Skeletal muscle satellite cell (primary cell): ENCODE data around the gene EP300.
"Not testable (repeated sequence)": the region's sequence is repeated elsewhere in the genome, so short reads cannot be mapped to it uniquely, and the experiment has no call there.

Source experiments
- H3K27me3 ChIP-seq: 2 replicates; pipeline ENCODE4 v1.7.0; 2013; ENCODE audit warnings: low read length; ENCODE audit not compliant: control insufficient read depth, insufficient read depth
- H3K36me3 ChIP-seq: 2 replicates; pipeline ENCODE4 v1.7.0; 2013; ENCODE audit warnings: mild to moderate bottlenecking, control low read depth, low read length; ENCODE audit not compliant: insufficient read depth
- H3K4me1 ChIP-seq: 2 replicates; pipeline ENCODE4 v1.7.0; 2013; ENCODE audit warnings: low read length; ENCODE audit not compliant: control insufficient read depth, insufficient read depth
- H3K4me2 ChIP-seq: 2 replicates; pipeline ENCODE4 v1.7.0; 2013; ENCODE audit warnings: mild to moderate bottlenecking, low read length
- H3K4me3 ChIP-seq: 2 replicates; pipeline ENCODE4 v1.7.0; 2013; ENCODE audit warnings: low read length
- H3K9ac ChIP-seq: 2 replicates; pipeline ENCODE4 v1.7.0; 2013; ENCODE audit warnings: mild to moderate bottlenecking, low read depth, low read length, moderate library complexity
- H3K9me3 ChIP-seq: replicated peaks from 2 replicates; pipeline ENCODE4 v1.7.0; 2013; ENCODE audit warnings: mild to moderate bottlenecking, control low read depth, low read length

EP300 gene

GRCh38 chr22:41169157-41169556, 76.8 kb downstream of the EP300 start:
- no peaks in the 10 kb centered on the region for H3K4me1 ChIP-seq
- H3K9me3 ChIP-seq, result no peaks in the 10 kb centered on the region
- no peak overlapping the region for H3K4me3 ChIP-seq
- H3K9ac ChIP-seq, result no peak overlapping the region
- H3K36me3 ChIP-seq, result peaks cover 75% of the 10 kb centered on the region
- H3K4me2 ChIP-seq, result no peak overlapping the region
- H3K27me3 ChIP-seq, result no peaks in the 10 kb centered on the region

GRCh38 chr22:41171996-41172395, 79.6 kb downstream of the EP300 start:
- no peaks in the 10 kb centered on the region for H3K4me1 ChIP-seq
- H3K4me3 ChIP-seq, result no peak overlapping the region
- H3K4me2 ChIP-seq, result no peak overlapping the region
- no peaks in the 10 kb centered on the region for H3K27me3 ChIP-seq
- no peak overlapping the region for H3K9ac ChIP-seq
- peaks cover 80% of the 10 kb centered on the region for H3K36me3 ChIP-seq
- no peaks in the 10 kb centered on the region for H3K9me3 ChIP-seq

GRCh38 chr22:41175546-41175945, 83.2 kb downstream of the EP300 start:
- Histone ChIP-seq H3K9ac (no peak overlapping the region), H3K27me3 (no peaks in the 10 kb centered on the region), H3K4me2 (no peak overlapping the region), H3K4me1 (no peaks in the 10 kb centered on the region), H3K36me3 (peaks cover 82% of the 10 kb centered on the region), H3K4me3 (no peak overlapping the region), H3K9me3 (no peaks in the 10 kb centered on the region)

DNA sequence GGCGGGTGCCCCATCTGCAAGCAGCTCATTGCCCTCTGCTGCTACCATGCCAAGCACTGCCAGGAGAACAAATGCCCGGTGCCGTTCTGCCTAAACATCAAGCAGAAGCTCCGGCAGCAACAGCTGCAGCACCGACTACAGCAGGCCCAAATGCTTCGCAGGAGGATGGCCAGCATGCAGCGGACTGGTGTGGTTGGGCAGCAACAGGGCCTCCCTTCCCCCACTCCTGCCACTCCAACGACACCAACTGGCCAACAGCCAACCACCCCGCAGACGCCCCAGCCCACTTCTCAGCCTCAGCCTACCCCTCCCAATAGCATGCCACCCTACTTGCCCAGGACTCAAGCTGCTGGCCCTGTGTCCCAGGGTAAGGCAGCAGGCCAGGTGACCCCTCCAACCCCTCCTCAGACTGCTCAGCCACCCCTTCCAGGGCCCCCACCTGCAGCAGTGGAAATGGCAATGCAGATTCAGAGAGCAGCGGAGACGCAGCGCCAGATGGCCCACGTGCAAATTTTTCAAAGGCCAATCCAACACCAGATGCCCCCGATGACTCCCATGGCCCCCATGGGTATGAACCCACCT, 84.7 kb downstream of the EP300 start:
- Histone ChIP-seq H3K36me3 (peaks cover 76% of the 10 kb centered on the region), H3K9me3 (no peaks in the 10 kb centered on the region), H3K4me2 (no peak overlapping the region), H3K27me3 (no peaks in the 10 kb centered on the region), H3K9ac (no peak overlapping the region), H3K4me1 (peaks cover 11% of the 10 kb centered on the region), H3K4me3 (no peak overlapping the region)

DNA sequence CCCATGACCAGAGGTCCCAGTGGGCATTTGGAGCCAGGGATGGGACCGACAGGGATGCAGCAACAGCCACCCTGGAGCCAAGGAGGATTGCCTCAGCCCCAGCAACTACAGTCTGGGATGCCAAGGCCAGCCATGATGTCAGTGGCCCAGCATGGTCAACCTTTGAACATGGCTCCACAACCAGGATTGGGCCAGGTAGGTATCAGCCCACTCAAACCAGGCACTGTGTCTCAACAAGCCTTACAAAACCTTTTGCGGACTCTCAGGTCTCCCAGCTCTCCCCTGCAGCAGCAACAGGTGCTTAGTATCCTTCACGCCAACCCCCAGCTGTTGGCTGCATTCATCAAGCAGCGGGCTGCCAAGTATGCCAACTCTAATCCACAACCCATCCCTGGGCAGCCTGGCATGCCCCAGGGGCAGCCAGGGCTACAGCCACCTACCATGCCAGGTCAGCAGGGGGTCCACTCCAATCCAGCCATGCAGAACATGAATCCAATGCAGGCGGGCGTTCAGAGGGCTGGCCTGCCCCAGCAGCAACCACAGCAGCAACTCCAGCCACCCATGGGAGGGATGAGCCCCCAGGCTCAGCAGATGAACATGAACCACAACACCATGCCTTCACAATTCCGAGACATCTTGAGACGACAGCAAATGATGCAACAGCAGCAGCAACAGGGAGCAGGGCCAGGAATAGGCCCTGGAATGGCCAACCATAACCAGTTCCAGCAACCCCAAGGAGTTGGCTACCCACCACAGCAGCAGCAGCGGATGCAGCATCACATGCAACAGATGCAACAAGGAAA, 85.4 kb downstream of the EP300 start:
- Histone ChIP-seq H3K27me3 (no peaks in the 10 kb centered on the region), H3K9ac (no peak overlapping the region), H3K4me1 (peaks cover 18% of the 10 kb centered on the region), H3K36me3 (peaks cover 69% of the 10 kb centered on the region), H3K4me2 (no peak overlapping the region), H3K4me3 (no peak overlapping the region), H3K9me3 (no peaks in the 10 kb centered on the region)

- H3K4me1 ChIP-seq, result peaks cover 22% of the 10 kb centered on the region
- H3K9me3 ChIP-seq, result no peaks in the 10 kb centered on the region
- H3K9ac ChIP-seq, result no peak overlapping the region
- no peaks in the 10 kb centered on the region for H3K27me3 ChIP-seq
- H3K4me3 ChIP-seq, result no peak overlapping the region
- no peak overlapping the region for H3K4me2 ChIP-seq
- peaks cover 62% of the 10 kb centered on the region for H3K36me3 ChIP-seq
These were observed 86.1 kb downstream of the EP300 start for GRCh38 chr22:41178425-41178975.

DNA sequence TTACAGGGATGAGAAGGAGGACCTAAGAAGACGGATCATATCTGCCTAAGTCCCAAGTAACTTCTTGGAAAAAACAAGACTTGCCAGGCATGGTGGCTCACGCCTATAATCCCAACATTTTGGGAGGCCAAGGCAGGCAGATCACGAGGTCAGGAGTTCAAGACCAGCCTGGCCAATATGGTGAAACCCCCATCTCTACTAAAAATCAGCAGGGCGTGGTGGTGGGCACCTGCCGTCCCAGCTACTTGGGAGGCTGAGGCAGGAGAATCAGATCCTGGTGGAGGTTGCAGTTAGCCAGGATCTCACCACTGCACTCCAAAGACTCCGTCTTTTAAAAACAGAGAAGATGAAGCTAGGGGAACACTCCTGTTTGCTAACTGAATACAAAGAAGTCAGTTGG, 88.0 kb downstream of the EP300 start:
- peaks cover 22% of the 10 kb centered on the region for H3K4me1 ChIP-seq
- not testable (repeated sequence) for H3K27me3 ChIP-seq, H3K9me3 ChIP-seq, H3K9ac ChIP-seq, H3K4me3 ChIP-seq, H3K4me2 ChIP-seq
- peaks cover 46% of the 10 kb centered on the region for H3K36me3 ChIP-seq

- Histone ChIP-seq H3K36me3 (peaks cover 40% of the 10 kb centered on the region), H3K4me1 (peaks cover 22% of the 10 kb centered on the region), H3K4me2 (no peak overlapping the region), H3K27me3 (no peaks in the 10 kb centered on the region), H3K9me3 (no peaks in the 10 kb centered on the region), H3K9ac (no peak overlapping the region), H3K4me3 (no peak overlapping the region)
These were observed 88.5 kb downstream of the EP300 start for GRCh38 chr22:41180926-41181325.

- H3K4me2 ChIP-seq, result peak overlapping the region; percentile 14
- H3K4me1 ChIP-seq, result peaks cover 22% of the 10 kb centered on the region
- H3K9me3 ChIP-seq, result no peaks in the 10 kb centered on the region
- no peak overlapping the region for H3K4me3 ChIP-seq
- no peaks in the 10 kb centered on the region for H3K27me3 ChIP-seq
- no peak overlapping the region for H3K9ac ChIP-seq
- peaks cover 33% of the 10 kb centered on the region for H3K36me3 ChIP-seq
These were observed 89.2 kb downstream of the EP300 start for GRCh38 chr22:41181349-41182241.

DNA sequence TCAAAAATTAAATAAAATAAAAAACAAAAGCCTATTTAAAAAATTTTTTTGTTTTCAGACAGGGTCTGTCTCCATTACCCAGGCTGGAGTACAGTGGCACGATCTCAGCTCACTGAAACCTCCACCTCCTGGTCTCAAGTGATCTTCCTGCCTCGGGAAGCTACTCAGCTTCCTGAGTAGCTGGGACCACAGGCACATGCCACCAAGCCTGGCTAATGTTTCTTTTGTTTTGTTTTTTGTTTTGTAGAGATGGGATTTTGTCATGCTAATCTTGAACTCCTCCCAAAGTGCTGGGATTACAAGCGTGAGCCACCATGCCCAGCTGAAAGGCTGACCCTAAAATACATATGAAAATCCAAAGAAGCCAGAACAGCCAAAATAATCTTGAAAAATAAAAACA, 92.3 kb downstream of the EP300 start:
- H3K9ac ChIP-seq, result no peak overlapping the region
- peaks cover 8% of the 10 kb centered on the region for H3K36me3 ChIP-seq
- H3K9me3 ChIP-seq, result no peaks in the 10 kb centered on the region
- no peak overlapping the region for H3K4me3 ChIP-seq
- H3K4me1 ChIP-seq, result peaks cover 22% of the 10 kb centered on the region
- no peaks in the 10 kb centered on the region for H3K27me3 ChIP-seq
- no peak overlapping the region for H3K4me2 ChIP-seq

DNA sequence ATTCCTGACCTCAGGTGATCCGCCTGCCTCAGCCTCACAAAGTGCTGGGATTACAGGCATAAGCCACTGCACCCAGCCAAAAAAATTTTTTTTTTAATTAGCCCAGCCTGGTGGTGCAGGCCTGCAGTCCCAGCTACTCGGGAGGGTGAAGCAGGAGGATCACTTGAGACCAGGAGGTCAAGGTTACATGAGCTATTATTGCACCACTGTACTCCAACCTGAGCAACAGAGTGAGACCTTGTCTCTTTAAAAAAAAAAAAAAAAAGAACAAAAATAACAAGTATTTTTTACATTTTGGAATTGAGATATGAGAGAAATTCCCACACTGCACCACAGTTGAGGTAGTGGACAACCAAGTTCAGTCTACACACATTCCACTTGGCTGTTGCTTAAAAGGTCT, 99.1 kb downstream of the EP300 start:
- Histone ChIP-seq H3K4me3 (no peak overlapping the region), H3K4me1 (no peaks in the 10 kb centered on the region), H3K27me3 (peaks cover under 1% of the 10 kb centered on the region), H3K4me2 (no peak overlapping the region), H3K9me3 (no peaks in the 10 kb centered on the region), H3K36me3 (no peaks in the 10 kb centered on the region), H3K9ac (no peak overlapping the region)
